OCI-LY7 (cell line): ENCODE results near the gene NHLRC2. TPM values are rescaled to one million over a fixed set of nuclear protein-coding genes. Genes with fewer than 3 reads are reported as not detected.

Experiments used
- BruUV-seq: library from RNA; stranded (reverse); fragments of 400-500 nt; replicated peaks from 2 replicates; lab custom pipeline; 2021; lab: Mats Ljungman, UMichigan
- CTCF ChIA-PET: fragments of 300-600 bp; sonication (Branson Sonifier 250); formaldehyde crosslinking; loops from one replicate; lab custom pipeline; 2022; ENCODE audit warnings: antibody characterized with exemption; ENCODE audit not compliant: unreplicated experiment; lab: Charles Lee
- POLR2A ChIA-PET: fragments of 300-600 bp; sonication (Branson Sonifier 250); formaldehyde crosslinking; loops from one replicate; lab custom pipeline; 2022; ENCODE audit warnings: antibody characterized with exemption; lab: Charles Lee
- DNase-seq: peaks from one replicate; pipeline ENCODE4 v3.0.0-alpha.2; 2015; ENCODE audit warnings: low spot score
- H2AFZ ChIP-seq: fragments of 200-600 bp; sonication (generic), shearing (Covaris generic); 2 replicates; pipeline ENCODE4 v1.6.1; 2014; ENCODE audit warnings: mild to moderate bottlenecking, antibody characterized with exemption, low read length, moderate library complexity
- H3K27ac ChIP-seq: fragments of 200-600 bp; sonication (generic); 2 replicates; pipeline ENCODE4 v1.5.1; 2014; ENCODE audit warnings: mixed run types, low read depth, mild to moderate bottlenecking, moderate library complexity, low read length, inconsistent platforms; ENCODE audit not compliant: poor library complexity, severe bottlenecking
- H3K36me3 ChIP-seq: fragments of 200-600 bp; sonication (generic); 2 replicates; pipeline ENCODE4 v1.6.1; 2014; ENCODE audit warnings: mild to moderate bottlenecking, antibody characterized with exemption, low read length, moderate library complexity, mixed read lengths; ENCODE audit not compliant: insufficient read depth
- H3K4me1 ChIP-seq: fragments of 200-600 bp; sonication (generic); 2 replicates; pipeline ENCODE4 v1.5.1; 2014; ENCODE audit warnings: mild to moderate bottlenecking, low read length; ENCODE audit not compliant: insufficient read depth, poor library complexity, severe bottlenecking
- H3K4me2 ChIP-seq: fragments of 200-600 bp; sonication (generic); 2 replicates; pipeline ENCODE4 v1.6.1; 2014; ENCODE audit warnings: mild to moderate bottlenecking, low read length
- H3K4me3 ChIP-seq: fragments of 200-600 bp; sonication (generic); 2 replicates; pipeline ENCODE4 v1.5.1; 2014; ENCODE audit warnings: mild to moderate bottlenecking, low read depth, low read length; ENCODE audit not compliant: poor library complexity, severe bottlenecking
- H3K79me2 ChIP-seq: fragments of 200-600 bp; sonication (generic); 2 replicates; pipeline ENCODE4 v1.6.1; 2016; ENCODE audit warnings: low read depth, mild to moderate bottlenecking, low read length, moderate library complexity, mixed read lengths; ENCODE audit not compliant: insufficient read depth
- H3K9me2 ChIP-seq: fragments of 200-600 bp; sonication (generic); 2 replicates; pipeline ENCODE4 v1.6.1; 2016; ENCODE audit warnings: mild to moderate bottlenecking, low read length, mixed read lengths; ENCODE audit not compliant: insufficient read depth
- H3K9me3 ChIP-seq: fragments of 200-600 bp; sonication (generic); 2 replicates; pipeline ENCODE4 v1.6.1; 2014; ENCODE audit warnings: mild to moderate bottlenecking, mixed run types, low read length, mixed read lengths
- H4K20me1 ChIP-seq: fragments of 200-600 bp; sonication (generic); 2 replicates; pipeline ENCODE4 v1.6.1; 2014; ENCODE audit warnings: mild to moderate bottlenecking, antibody characterized with exemption, low read length, moderate library complexity, mixed read lengths; ENCODE audit not compliant: insufficient read depth
- EZH2phosphoT487 ChIP-seq: fragments of 200-600 bp; sonication (generic); IDR thresholded peaks from 2 replicates; pipeline ENCODE4 v1.6.1; 2018; ENCODE audit warnings: low read depth, borderline replicate concordance, mild to moderate bottlenecking, mixed run types, antibody characterized with exemption, low read length, moderate library complexity, mixed read lengths
- intact Hi-C: fragments of 100-400 bp; cut with micrococcal nuclease; formaldehyde crosslinking; loops from one replicate; pipeline ENCODE4 v1.10.0; 2022; ENCODE audit not compliant: unreplicated experiment
- total RNA-seq, 2 experiments: library from RNA; depleted of rRNA in 1 of 2; stranded (reverse); fragments of >200 nt in 1 of 2; shearing (Covaris generic) in 1 of 2; gene quantifications; 2 replicates each; pipeline ENCODE4 v1.2.3, GENCODE V29; 2014 to 2022
- TF ChIP-seq, protein P1 (sequence below): fragments of 200-600 bp; sonication (generic); conservative IDR thresholded peaks from 2 replicates; pipeline ENCODE4 v1.5.1; 2014; ENCODE audit warnings: mild to moderate bottlenecking, antibody characterized with exemption, low read length, moderate library complexity, mixed read lengths

Gene NHLRC2
- total RNA-seq, 2 experiments from 2014 or later = 28.6 to 44.5 TPM

GRCh38 chr10:113911113-113911512 lies 56.7 kb downstream of the NHLRC2 start:
- no peaks in the 10 kb centered on the region for H3K79me2 ChIP-seq
- H3K4me1 ChIP-seq = no peaks in the 10 kb centered on the region
- H3K4me2 ChIP-seq = no peak overlapping the region
- intact Hi-C loops = no loop called here
- no peak for DNase-seq
- TF ChIP-seq, protein P1, sequence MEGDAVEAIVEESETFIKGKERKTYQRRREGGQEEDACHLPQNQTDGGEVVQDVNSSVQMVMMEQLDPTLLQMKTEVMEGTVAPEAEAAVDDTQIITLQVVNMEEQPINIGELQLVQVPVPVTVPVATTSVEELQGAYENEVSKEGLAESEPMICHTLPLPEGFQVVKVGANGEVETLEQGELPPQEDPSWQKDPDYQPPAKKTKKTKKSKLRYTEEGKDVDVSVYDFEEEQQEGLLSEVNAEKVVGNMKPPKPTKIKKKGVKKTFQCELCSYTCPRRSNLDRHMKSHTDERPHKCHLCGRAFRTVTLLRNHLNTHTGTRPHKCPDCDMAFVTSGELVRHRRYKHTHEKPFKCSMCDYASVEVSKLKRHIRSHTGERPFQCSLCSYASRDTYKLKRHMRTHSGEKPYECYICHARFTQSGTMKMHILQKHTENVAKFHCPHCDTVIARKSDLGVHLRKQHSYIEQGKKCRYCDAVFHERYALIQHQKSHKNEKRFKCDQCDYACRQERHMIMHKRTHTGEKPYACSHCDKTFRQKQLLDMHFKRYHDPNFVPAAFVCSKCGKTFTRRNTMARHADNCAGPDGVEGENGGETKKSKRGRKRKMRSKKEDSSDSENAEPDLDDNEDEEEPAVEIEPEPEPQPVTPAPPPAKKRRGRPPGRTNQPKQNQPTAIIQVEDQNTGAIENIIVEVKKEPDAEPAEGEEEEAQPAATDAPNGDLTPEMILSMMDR = no peak
- TF ChIP-seq EZH2phosphoT487 = no peak
- no peaks in the 10 kb centered on the region for H4K20me1 ChIP-seq
- no peak overlapping the region for H3K4me3 ChIP-seq
- BruUV-seq = no TSS peak
- CTCF ChIA-PET = no interaction called here
- H3K36me3 ChIP-seq = peaks cover 40% of the 10 kb centered on the region
- no peaks in the 10 kb centered on the region for H3K9me2 ChIP-seq
- no peak overlapping the region for H2AFZ ChIP-seq
- no peak overlapping the region for H3K27ac ChIP-seq
- POLR2A ChIA-PET = no interaction called here
- H3K9me3 ChIP-seq = no peaks in the 10 kb centered on the region

GRCh38 chr10:113911839-113912238 lies 57.4 kb downstream of the NHLRC2 start:
- intact Hi-C loops = no loop called here
- Histone ChIP-seq H3K9me3 (no peaks in the 10 kb centered on the region), H3K4me1 (no peaks in the 10 kb centered on the region), H4K20me1 (no peaks in the 10 kb centered on the region), H3K9me2 (no peaks in the 10 kb centered on the region), H3K79me2 (no peaks in the 10 kb centered on the region), H3K4me3 (no peak overlapping the region), H3K4me2 (no peak overlapping the region), H3K27ac (no peak overlapping the region), H3K36me3 (peaks cover 35% of the 10 kb centered on the region), H2AFZ (no peak overlapping the region)
- DNase-seq = no peak
- POLR2A ChIA-PET = interaction anchor here (0.5 to 0.8 kb wide), 4 partner anchors 9 to 172 kb away, joined by 3 to 4 read pairs (median 4); no protein-coding TSS in a partner anchor
- CTCF ChIA-PET = no interaction called here
- BruUV-seq = no TSS peak
- no peak for TF ChIP-seq EZH2phosphoT487

DNA sequence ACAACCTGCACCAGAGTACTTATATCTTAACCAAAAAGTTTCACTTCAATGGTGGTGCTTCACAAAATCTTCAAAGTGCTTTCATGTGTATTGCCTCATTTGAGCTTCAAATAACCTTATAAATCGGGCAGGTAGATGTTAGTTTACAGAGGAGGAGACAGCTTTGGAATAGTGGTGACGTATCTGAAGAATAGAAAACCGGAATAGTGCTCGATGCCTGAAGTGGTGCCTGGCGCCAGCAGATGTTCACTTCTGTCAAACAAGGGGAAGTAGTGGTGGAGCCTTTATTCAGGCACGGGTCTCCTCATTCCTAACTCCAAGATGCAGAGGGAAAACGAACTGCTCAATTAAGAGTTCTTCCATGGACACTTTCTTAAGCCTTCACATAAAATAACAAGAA lies 58.1 kb downstream of the NHLRC2 start:
- Histone ChIP-seq H3K4me3 (no peak overlapping the region), H4K20me1 (no peaks in the 10 kb centered on the region), H3K9me3 (no peaks in the 10 kb centered on the region), H3K79me2 (no peaks in the 10 kb centered on the region), H2AFZ (no peak overlapping the region), H3K27ac (no peak overlapping the region), H3K9me2 (no peaks in the 10 kb centered on the region), H3K36me3 (peaks cover 28% of the 10 kb centered on the region), H3K4me1 (no peaks in the 10 kb centered on the region), H3K4me2 (no peak overlapping the region)
- intact Hi-C loops = no loop called here
- POLR2A ChIA-PET = interaction anchor here (0.5 kb wide), 1 partner anchor 173 kb away, joined by 4 read pairs; no protein-coding TSS in a partner anchor
- no TSS peak for BruUV-seq
- TF ChIP-seq, protein P1 = no peak
- no peak for TF ChIP-seq EZH2phosphoT487
- DNase-seq = no peak
- CTCF ChIA-PET = no interaction called here
